ENCODE data around the gene WWOX.

- TF ChIP-seq CTCF (conservative IDR thresholded peaks at IDR 0.05; ENCODE audit: low read depth, low read length) = no peak
- no peak for TF ChIP-seq EZH2 (IDR thresholded peaks at IDR 0.05; ENCODE audit: low read length, unreplicated experiment)
Observed at GRCh38 chr16:78690510-78690909, 591.1 kb downstream of the WWOX start.
